Mucosa of stomach (tissue), 1 donor: ENCODE measurements around the gene TPST1.
A peak's percentile ranks its signal among the peaks of the same experiment; 100 is the strongest.
"Not testable (repeated sequence)": the region's sequence is repeated elsewhere in the genome, so short reads cannot be mapped to it uniquely, and the experiment has no call there.

ENCODE experiments used
- H3K27me3 ChIP-seq: one replicate; pipeline ENCODE4 v1.7.0; 2013; ENCODE audit warnings: mild to moderate bottlenecking, low read length; ENCODE audit not compliant: control insufficient read depth, insufficient read depth
- H3K36me3 ChIP-seq: one replicate; pipeline ENCODE4 v1.7.0; 2013; ENCODE audit warnings: low read length; ENCODE audit not compliant: control insufficient read depth, insufficient read depth
- H3K4me1 ChIP-seq: one replicate; pipeline ENCODE4 v1.7.0; 2013; ENCODE audit warnings: mild to moderate bottlenecking, low read length; ENCODE audit not compliant: control insufficient read depth, insufficient read depth
- H3K4me3 ChIP-seq: one replicate; pipeline ENCODE4 v1.7.0; 2013; ENCODE audit warnings: low read length
- H3K9ac ChIP-seq: one replicate; pipeline ENCODE4 v1.7.0; 2013; ENCODE audit warnings: mild to moderate bottlenecking, low read length, moderate library complexity
- H3K9me3 ChIP-seq: one replicate; pipeline ENCODE4 v1.7.0; 2013; ENCODE audit warnings: mild to moderate bottlenecking, low read length, moderate library complexity; ENCODE audit not compliant: control insufficient read depth
- donor health status: Pancreatic carcinoma.

The TPST1 gene

DNA sequence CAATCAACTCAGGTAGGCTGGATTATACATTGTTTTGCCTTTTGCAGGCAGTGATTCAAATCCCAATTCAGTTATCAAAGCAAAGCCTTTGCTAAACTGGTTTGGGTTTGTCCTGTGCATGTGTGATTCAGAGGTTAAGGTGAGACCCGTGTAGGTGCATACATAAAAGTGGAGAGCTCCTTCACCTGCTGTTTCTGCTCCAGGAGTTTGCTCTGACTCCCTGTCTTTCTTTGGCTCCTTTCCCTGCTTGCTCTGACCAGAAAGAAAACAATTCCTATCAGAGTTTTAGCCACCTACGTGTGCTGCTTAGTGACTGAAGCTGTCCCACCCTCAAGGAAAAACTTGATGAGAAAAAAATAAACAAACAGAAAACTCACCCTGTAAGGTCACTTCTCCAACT, 101.1 kb downstream of the TPST1 start:
- H3K4me3 ChIP-seq = no peak overlapping the region
- no peaks in the 10 kb centered on the region for H3K9me3 ChIP-seq
- H3K9ac ChIP-seq = peak overlapping the region; percentile 37
- H3K36me3 ChIP-seq = no peaks in the 10 kb centered on the region
- H3K27me3 ChIP-seq = no peaks in the 10 kb centered on the region
- H3K4me1 ChIP-seq = peaks cover 34% of the 10 kb centered on the region

DNA sequence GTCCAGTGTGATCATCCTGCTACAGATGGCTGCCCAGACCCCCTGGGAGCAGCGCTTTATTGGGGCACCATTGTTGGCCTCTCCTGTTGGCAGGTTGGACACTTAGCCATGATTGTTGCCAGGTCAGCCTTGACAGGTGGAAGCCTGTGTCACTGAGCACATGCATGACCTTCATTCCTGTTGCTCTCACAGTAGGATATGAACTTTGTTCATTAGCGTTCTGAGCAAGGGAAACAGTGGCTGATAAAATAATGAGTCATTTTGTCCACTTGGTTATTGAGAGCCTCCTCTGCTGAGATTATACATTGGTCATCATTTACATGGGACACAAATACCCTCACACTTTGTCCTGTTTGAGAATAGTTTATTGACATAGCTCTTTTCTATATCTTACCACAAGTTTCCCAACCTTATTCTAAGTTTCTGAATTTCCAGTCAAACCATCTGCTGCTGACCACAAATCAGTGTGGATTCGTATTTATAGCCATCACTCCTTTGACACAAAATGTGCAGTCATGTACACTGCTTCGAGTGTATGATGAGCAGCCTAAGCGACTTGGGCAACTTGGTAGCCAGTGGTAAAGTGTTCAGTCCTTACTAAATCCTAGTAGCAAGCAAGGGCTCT, 102.6 kb downstream of the TPST1 start:
- H3K4me1 ChIP-seq = peaks cover 34% of the 10 kb centered on the region
- H3K9ac ChIP-seq = no peak overlapping the region

DNA sequence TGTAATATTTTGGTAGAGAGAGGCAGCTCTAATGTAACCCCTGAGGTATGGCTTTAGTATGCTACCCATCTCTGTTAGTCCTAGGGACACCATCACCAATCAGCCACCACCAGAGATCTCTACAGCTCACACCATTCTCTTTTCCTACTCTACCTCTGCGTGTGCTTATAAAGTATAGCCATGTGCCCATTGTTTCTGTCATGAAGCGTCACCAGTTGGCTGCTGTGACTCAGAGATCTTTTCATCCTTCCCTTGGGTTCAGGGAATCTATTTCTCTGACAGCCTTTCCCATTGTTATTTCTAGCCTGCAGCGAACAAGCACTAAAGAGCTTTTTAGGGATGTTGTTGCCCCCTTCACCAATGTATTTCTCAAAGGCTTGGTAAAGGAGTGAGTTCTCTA, 103.3 kb downstream of the TPST1 start:
- H3K9ac ChIP-seq = no peak overlapping the region
- no peaks in the 10 kb centered on the region for H3K9me3 ChIP-seq
- H3K4me1 ChIP-seq = peaks cover 34% of the 10 kb centered on the region
- H3K27me3 ChIP-seq = no peaks in the 10 kb centered on the region
- H3K4me3 ChIP-seq = no peak overlapping the region
- H3K36me3 ChIP-seq = no peaks in the 10 kb centered on the region

More for the DNA sequence above, 102.6 kb downstream of the TPST1 start:
- H3K9me3 ChIP-seq = no peaks in the 10 kb centered on the region
- H3K27me3 ChIP-seq = no peaks in the 10 kb centered on the region
- no peaks in the 10 kb centered on the region for H3K36me3 ChIP-seq
- no peak overlapping the region for H3K4me3 ChIP-seq

DNA sequence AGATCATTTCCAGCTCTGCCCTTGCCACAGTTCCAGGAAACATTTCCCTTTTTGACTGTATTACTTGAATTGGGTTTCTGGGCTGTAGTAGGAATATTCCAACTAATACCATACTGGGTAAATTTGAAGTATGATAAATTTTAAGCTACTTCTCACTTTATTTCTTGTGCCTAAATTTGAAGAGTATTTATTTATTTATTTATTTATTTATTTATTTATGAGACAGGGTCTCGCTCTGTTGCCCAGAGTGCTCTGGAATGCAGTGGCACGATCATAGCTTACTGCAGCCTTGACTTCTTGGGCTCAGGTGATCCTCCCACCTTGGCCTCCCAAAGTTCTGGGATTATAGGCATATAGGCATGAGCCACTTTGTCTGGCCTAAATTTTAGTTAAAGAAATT, 105.5 kb downstream of the TPST1 start:
- Histone ChIP-seq H3K9me3 (no peaks in the 10 kb centered on the region), H3K4me1 (peaks cover 29% of the 10 kb centered on the region), H3K27me3 (no peaks in the 10 kb centered on the region), H3K9ac (no peak overlapping the region), H3K36me3 (no peaks in the 10 kb centered on the region), H3K4me3 (no peak overlapping the region)

DNA sequence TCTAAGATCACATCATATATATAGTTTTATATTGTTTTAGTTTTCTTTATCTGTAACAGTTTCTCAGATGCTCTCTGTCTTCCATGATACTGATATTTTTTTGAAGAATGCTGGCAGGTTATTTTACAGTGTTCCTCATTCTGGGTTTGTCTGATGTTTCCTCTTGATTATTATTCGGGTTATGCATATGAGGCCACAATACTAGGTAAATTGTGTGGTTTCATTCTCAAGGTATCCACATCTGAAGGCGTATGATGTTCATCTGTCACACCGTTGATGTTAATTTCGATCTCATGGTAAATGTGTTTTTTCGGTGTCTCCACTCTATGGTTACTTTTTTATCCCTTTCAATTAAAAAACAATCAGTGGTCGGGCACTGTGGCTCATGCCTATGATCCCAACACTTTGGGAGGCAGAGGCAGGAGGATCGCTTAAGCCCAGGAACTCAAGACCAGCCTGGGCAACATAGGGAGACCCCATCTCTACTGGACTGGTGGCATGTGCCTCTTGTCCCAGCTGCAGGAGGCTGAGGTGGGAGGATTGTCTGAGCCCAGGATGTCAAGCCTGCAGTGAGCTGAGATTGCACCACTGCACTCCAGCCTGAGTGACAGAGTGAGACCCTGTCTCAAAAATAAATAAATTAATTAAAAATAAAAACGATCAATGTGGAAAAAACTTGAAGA, 108.9 kb downstream of the TPST1 start:
- H3K4me1 ChIP-seq = peaks cover 4% of the 10 kb centered on the region

DNA sequence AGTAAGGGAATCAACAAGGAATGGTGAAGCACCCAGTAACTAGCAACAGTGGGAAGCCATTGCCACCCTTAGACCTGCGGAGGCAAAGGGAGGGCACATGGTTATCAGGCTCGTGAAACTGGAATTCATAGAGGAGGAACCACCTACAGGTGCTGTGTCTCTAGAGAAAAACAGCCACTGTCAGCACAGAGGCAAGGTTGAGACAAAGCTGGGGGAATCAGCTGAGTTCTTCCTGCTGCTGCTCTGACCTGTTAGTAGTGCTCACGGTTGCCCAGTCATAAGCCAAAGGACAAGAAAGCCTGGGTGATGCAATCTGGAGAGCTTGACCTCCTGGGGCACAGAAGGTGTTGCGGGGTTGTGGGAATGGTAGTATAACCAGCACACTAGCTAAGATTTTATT, 110.1 kb downstream of the TPST1 start:
- H3K4me3 ChIP-seq = no peak overlapping the region
- H3K27me3 ChIP-seq = no peaks in the 10 kb centered on the region
- no peaks in the 10 kb centered on the region for H3K36me3 ChIP-seq
- no peak overlapping the region for H3K9ac ChIP-seq
- no peaks in the 10 kb centered on the region for H3K4me1 ChIP-seq
- H3K9me3 ChIP-seq = no peaks in the 10 kb centered on the region

More for the DNA sequence above, 108.9 kb downstream of the TPST1 start:
- no peaks in the 10 kb centered on the region for H3K36me3 ChIP-seq
- no peak overlapping the region for H3K9ac ChIP-seq
- no peaks in the 10 kb centered on the region for H3K9me3 ChIP-seq
- no peaks in the 10 kb centered on the region for H3K27me3 ChIP-seq
- no peak overlapping the region for H3K4me3 ChIP-seq

DNA sequence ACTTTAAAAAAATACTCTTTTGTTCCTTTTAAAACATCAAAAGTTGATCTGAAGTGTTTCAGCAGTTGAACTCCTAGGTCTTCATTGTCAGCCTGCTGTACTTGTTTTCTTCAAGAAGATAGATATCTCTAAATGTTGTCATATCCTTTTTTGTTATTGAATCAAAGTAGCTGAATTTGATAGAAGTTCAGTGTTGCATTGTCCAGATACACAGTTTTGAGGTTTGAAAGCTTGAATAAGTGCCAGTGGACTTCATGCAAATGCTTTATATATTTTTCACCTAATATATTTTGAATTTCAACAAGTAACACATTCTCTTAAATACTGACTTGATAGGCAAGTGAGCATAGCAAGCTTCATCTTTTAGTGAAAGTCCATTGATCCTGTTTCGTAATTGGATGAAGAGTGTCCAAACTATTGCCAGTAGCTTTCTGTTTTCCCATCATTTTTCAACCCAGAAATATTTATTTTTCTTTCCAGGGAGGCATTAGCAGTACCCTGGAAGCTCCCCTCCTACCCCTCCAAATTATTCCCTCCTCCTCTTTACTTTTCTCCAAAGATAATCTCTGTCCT, 114.4 kb downstream of the TPST1 start:
- Histone ChIP-seq H3K9ac (no peak overlapping the region), H3K4me1 (no peaks in the 10 kb centered on the region), H3K9me3 (no peaks in the 10 kb centered on the region), H3K27me3 (no peaks in the 10 kb centered on the region), H3K4me3 (no peak overlapping the region), H3K36me3 (no peaks in the 10 kb centered on the region)

DNA sequence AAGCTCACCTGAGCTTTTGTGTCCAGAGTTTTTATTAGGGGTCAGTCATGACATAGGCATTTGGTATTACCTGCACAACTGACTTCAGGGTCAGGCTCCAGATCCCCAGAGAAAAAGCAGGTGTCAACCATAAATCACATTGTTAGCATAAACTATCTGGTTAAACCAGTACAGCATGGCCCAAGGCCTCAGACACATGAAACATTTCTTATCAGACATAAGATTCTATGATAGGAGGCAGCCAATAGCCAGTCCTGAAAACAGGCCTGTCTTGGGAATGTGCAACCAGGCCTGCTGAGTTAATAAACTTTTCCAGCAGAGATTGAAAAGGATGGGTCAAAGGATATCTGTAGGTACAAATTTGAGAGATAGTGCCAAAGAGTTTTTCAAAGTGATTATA, 116.1 kb downstream of the TPST1 start:
- Histone ChIP-seq H3K36me3 (no peaks in the 10 kb centered on the region), H3K4me1 (no peaks in the 10 kb centered on the region), H3K9me3 (no peaks in the 10 kb centered on the region), H3K9ac (no peak overlapping the region), H3K27me3 (no peaks in the 10 kb centered on the region), H3K4me3 (no peak overlapping the region)

DNA sequence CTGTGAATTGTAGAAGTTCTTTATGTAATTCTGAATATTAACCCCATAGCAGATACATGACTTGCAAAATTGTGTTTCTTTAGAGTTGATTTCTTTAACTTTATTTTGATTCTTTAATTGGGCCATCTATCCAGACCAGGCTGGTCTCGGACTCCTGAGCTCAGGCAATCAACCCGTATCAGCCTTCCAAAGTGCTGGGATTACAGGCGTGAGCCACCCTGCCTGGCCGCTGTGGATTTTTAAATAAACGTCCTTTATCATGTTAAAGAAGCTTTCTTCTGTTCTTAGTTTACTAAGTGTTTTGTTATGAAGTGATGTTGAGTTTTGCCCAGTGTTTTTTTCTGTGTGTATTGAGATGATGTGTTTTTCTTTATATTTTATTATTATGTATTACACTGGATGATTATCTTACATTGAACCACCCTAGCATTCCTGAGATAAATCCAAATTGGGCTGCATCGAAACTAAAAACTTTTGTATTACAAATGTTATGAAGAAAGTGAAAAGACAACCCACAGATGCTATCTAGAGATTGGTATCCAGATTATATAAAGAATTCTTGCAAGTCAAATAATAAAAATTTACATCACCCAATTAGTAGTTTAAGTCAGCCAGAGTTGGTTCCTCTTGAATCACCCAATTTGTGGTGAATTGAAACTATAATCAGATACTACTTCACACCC, 118.1 kb downstream of the TPST1 start:
- H3K9ac ChIP-seq = no peak overlapping the region
- H3K36me3 ChIP-seq = no peaks in the 10 kb centered on the region
- H3K9me3 ChIP-seq = no peaks in the 10 kb centered on the region
- H3K4me3 ChIP-seq = no peak overlapping the region
- H3K4me1 ChIP-seq = no peaks in the 10 kb centered on the region
- no peaks in the 10 kb centered on the region for H3K27me3 ChIP-seq

DNA sequence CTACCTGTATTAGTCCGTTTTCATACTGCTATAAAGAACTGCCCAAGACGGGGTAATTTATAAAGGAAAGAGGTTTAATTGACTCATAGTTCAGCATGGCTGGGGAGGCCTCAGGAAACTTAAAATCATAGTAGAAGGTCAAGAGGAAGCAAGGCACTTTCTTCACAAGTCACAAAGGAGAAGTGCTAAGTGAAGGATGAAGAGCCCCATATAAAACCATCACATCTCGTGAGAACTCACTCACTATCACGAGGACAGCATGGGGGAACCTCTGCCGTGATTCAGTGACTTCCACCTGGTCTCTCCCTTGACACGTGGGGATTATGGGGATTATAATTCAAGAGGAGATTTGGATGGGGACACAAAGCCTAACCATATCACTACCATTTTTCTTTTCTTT, 119.9 kb downstream of the TPST1 start:
- H3K36me3 ChIP-seq, H3K4me3 ChIP-seq, H3K27me3 ChIP-seq, H3K4me1 ChIP-seq, H3K9ac ChIP-seq, H3K9me3 ChIP-seq: not testable (repeated sequence)

DNA sequence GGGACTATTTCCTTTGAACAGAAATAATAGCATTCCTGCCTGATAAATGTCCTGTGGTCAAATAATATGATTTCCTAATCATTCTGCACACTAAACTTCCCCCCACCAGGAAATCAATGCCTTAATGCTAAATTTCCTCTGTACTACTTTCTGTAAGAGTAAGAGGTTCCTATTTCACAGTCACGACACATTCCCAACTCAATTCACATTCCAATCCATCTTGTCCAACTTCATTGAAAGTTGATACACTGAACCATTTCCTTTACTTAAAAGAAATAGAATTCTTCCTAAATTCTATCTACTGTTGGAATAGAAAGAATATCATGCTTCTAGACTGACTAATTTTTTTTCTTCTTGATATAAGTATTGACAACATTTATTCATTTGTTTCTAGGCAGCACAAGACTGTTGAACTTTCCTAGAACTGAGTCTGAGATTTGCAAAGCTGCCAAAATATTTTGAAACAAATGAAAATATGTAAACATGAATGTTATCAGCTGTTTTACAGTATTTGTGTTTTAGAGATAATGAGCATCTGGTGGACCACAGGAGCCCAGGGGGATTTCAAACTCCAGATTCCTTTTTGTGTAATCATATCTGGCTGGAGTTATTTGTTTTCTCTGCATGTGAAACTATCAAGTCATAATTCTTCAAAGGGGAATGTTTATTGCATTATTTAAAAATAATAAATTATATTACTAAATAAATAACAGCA, 121.5 kb downstream of the TPST1 start:
- H3K27me3 ChIP-seq = no peaks in the 10 kb centered on the region
- no peak overlapping the region for H3K4me3 ChIP-seq
- no peaks in the 10 kb centered on the region for H3K36me3 ChIP-seq
- H3K9ac ChIP-seq = no peak overlapping the region
- no peaks in the 10 kb centered on the region for H3K4me1 ChIP-seq
- no peaks in the 10 kb centered on the region for H3K9me3 ChIP-seq

DNA sequence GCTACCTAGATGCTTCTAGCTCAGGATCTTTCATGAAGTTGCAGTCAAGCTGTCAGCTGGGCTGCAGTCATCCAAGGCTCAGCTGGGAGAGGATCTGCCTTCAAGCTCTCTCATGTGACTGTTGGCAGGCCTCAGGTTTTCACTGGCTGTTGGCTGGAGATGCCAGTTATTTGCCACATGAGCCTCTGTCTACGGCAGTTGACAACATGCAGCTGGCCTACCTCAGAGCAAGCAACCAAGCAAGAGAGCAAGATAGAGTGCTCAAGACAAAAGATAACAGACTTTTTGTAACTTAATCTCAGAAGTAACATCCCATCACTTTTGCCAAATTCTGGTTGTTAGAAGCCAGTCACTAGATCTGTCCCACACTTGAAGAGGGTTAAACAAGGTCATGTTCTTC, 125.8 kb downstream of the TPST1 start:
- Histone ChIP-seq H3K4me1 (no peaks in the 10 kb centered on the region), H3K9ac (no peak overlapping the region), H3K4me3 (no peak overlapping the region), H3K27me3 (no peaks in the 10 kb centered on the region), H3K36me3 (no peaks in the 10 kb centered on the region), H3K9me3 (no peaks in the 10 kb centered on the region)
